Measurements from ENCODE around the gene MAN2B2.

The MAN2B2 gene

DNA sequence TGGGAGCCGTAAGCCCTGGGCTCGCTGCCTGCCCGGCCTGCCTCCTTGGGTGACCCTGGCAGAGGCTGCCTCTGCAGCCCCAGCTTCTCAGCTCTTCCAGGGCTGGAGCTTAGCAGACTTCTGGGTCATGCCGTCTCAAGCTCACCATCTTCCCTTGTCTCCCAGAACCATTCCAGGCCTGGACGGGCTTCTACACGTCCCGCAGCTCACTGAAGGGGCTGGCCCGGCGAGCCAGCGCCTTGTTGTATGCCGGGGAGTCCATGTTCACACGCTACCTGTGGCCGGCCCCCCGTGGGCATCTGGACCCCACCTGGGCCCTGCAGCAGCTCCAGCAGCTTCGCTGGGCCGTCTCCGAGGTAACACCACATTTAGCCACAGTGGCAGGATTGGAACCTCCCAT lies 22.0 kb downstream of the MAN2B2 start:
- DNase-seq, result no peak

DNA sequence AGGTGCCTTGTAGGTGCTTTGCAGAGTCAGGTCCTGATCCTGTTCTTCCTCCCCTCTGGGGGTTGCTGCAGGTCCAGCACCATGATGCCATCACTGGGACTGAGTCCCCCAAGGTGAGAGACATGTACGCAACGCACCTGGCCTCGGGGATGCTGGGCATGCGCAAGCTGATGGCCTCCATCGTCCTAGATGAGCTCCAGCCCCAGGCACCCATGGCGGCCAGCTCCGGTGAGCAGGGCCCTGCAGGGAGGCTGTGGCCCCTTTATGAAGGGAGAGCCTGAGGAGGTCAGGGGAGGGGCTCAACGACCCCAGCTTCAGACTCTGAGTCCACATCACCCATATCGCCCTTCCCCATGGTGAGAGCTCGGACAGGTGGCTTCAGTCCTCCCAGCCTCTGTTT lies 23.1 kb downstream of the MAN2B2 start:
- no peak for DNase-seq

DNA sequence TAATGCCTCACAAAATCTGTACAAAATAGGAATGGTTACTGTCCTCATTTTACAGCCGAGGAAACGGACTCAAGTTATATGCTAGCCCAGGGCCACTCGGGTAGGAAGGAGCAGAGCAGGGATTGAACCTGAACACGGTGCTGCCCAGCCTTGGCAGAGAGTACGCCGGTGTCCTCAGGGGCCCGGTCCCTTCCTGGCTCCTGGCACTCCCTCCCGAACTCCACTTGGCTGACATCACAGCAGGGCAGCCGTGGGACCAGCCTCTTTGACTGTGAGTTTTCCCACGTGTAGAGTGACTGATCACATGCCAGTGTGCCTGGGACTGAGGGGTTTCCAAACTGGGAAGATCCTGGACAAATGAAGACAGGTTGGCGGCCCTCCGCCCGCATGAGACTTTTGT lies 23.7 kb downstream of the MAN2B2 start:
- DNase-seq, result no peak

DNA sequence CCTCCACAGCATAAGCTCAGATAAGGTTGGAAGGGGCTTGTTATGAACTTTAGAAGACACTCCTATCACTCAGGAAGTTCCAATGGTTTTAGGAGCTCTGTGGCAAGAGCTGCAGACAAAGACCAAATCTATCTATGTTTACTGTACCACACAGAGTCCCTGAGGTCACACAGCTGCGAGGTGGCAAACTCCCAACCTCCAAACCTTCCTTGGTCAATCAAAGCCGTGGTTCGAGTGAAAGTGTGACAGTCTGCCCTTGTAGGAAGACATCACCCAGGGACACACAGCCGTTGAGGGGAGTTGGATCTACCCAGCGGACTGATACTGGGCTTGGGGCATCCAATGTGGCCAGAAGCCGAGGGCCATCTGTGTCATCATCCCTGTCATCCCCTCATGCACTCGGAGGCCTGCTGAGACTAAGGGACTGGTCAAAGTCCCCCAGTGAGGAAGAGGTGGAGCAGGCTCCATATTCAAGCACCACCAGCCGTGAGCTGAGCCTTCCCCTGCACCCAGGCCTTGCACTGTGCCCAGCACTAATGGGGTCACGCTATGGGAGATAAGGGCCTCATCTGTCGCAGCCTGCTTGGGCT lies 26.8 kb downstream of the MAN2B2 start:
- DNase-seq, result no peak

DNA sequence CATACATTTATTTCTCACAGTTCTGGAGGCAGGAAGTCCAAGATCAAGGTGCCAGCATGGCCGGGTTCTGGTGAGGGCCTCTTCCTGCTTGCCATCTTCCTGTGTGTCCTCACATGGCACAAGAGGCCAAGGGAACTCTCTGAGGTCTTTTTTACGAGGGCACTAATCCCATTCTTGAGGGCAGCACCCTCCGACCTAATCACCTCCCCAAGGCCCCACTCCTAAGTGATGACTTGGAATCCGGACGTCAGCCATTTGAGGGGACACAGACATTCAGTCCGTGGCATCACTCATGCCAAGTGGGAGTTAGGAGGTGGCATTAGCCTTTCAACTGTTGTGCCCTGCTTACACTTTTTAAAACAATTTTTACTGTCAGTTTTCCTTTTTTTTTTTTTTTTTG lies 27.3 kb downstream of the MAN2B2 start:
- DNase-seq, result no peak

DNA sequence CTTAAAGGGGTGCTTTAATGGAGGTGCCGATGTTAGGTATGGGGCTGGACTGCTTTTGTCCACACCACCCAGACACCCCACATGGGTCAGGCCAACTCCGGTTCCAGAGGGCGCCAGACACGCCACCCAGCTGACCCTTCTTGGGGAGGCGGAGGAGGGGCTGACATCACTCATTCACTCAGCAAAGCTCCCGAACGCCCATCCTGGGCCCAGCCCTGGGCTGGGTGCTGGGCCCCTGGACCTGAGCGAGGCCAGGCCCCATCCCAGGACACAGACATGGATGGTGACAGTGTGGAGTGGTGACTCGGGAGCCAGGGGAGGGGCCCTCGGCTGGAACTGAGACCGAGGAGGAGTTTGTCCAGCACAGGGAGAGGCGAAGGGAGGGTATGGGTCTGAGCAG lies 28.1 kb downstream of the MAN2B2 start:
- DNase-seq, result no peak

DNA sequence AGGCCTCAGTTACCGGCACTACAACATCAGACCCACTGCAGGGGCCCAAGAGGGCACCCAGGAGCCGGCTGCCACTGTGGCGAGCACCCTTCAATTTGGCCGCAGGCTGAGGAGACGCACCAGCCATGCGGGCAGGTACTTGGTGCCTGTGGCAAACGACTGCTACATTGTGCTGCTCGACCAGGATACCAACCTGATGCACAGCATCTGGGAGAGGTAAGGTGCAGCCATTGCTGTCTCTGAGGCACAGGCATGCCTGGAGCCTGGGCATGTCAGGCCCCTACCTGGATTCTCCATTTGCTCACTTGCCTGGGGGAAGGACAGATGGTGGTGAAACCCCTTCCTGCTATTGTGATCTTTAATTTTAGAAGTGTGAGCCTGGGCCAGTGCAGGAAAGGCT lies 30.1 kb downstream of the MAN2B2 start:
- DNase-seq, result no peak

DNA sequence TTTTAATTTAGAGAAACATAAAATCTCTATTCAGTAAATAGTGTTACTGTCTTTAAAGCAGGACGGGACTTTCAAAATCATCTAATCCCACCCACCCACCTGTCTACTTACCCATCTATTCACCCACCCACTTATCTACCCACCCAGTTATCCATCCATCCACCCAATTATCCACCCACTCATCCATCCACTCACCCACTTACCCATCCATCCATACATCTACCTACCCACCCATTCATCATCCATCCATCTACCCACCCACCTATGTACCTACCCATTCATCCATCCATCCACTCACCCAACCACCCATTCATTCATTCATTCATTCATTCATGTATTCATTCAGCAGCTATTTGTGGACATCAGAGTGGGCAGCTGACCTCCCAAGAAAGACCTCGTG lies 30.6 kb downstream of the MAN2B2 start:
- no peak for DNase-seq

DNA sequence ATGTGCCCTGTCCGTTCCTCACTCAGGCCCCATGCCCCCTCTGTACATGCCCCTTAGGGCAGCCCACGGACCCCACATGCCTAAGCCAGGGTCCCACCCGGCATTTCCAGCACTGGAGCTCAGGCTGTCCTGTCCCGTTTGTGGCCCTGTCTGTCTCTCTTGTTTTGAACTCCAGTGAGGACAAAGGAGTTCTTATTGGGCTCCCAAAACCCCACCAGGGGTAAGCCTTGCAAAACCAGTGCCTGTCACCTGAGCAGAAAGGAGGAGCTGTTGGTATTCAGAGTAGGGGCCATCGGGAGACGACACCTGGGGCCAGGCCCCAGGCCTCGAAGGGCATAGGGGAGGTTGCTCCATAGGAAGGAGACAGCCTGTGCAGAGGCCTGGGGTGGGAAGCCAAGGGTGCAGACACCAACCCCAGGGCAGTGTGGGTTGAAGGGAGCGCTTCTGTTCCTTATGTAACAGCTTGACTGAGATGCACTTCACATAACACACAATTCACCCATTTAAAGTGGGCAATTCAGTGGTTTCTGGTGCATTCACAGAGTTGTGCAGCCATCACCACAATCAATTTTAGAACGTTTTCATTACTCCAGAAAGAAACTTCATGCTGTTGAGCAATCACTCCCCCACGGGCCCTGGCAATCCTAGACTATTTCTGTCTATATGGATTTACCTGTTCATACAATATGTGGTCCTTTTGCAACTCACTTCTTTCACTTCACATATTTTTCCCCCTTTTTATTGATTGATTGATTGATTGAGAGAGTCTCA lies 31.7 kb downstream of the MAN2B2 start:
- DNase-seq, result no peak

DNA sequence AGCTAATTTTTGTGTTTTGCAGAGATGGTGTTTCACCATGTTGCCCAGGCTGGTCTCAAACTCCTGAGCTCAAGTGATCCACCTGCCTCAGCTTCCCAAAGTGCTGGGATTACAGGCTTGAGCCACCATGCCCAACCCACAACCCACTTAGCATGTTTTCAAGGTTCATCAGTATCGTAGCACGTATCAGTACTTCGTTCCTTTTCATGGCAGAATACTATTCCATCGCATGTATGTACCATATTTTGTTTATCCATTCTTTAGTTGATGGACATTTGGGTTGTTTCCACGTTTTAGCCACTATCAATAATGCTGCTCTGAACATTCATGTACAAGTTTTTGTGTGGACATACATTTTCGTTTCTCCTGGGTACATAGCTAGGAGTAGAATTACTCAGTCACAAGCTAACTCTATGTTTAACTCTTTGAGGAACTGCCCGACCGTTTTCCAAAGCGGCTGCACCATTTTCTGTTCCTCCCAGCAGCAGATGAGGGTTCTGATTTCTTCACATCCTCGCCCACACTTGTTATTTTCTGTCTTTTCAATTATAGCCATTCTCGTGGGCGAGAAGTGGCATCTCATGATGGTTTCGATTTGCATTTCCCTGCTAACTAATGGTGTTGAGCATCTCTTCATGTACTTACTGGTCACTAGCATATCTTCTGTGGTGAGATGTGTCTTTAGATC lies 32.5 kb downstream of the MAN2B2 start:
- DNase-seq, result no peak

DNA sequence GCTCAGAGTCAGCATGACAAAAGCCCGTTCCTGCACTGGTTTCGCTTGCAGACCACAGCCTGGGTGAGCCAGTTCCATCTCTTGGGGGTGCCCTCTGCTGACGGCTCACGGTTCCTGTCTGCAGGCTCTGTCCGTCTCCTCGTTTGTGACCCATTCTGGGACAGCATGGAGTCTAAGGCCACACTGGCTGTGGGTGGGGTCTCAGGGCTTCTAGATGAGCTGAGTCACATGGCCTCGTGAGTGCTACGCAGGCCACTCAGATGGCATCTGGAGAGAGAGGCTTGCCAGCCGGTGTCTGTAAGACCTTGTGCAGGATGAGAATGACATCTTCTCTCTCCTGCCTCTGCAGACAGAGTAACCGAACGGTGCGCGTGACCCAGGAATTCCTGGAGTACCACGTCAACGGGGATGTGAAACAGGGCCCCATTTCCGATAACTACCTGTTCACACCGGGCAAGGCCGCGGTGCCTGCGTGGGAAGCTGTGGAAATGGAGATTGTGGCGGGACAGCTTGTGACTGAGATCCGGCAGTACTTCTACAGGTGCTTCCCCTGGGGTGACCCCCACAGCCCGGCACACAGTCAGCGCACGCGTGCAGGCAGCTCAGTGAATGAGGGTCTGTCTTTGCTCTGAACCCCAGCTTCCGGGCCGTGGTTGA lies 33.9 kb downstream of the MAN2B2 start:
- DNase-seq, result no peak

DNA sequence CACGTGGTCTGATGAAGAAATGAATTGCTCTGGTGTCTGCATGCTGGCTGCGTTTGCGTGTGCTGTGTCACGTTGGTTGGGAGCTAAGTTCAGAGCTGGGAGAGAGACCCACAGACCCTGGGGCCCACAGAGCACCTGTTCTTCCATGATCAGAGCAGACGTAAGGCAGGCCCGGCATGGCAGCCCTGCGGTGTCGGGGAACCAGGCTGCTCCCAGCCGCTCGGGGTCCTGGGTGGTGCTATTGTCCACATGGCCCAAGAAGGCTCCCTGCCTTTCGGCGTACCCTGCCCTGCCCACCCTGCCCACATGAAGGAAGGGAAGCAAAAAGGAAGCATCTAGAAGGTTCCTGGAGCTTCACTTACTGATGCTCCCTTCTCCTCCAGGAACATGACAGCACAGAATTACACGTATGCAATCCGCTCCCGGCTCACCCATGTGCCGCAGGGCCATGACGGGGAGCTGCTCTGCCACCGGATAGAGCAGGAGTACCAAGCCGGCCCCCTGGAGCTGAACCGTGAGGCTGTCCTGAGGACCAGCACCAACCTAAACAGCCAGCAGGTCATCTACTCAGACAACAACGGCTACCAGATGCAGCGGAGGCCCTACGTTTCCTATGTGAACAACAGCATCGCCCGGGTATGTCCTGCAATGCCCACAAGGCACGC lies 34.6 kb downstream of the MAN2B2 start:
- no peak for DNase-seq

DNA sequence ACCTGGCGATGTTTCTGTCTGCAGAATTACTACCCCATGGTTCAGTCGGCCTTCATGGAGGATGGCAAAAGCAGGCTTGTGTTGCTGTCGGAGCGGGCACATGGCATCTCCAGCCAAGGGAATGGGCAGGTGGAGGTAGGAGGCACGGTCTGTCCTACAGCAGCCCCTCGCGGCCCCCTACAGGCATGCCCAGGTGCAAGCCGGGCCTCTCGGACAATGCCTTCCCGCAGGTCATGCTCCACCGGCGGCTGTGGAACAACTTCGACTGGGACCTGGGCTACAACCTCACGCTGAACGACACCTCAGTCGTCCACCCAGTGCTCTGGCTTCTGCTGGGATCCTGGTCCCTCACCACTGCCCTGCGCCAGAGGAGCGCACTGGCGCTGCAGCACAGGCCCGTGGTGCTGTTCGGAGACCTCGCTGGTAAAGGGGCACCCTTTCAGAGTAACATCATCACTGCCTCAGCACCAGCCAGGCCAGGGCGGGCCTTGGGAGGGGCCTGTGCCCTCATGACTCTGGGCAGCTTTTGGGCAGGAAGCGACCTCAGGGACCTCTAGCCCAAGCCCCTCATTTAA lies 36.0 kb downstream of the MAN2B2 start:
- no peak for DNase-seq

DNA sequence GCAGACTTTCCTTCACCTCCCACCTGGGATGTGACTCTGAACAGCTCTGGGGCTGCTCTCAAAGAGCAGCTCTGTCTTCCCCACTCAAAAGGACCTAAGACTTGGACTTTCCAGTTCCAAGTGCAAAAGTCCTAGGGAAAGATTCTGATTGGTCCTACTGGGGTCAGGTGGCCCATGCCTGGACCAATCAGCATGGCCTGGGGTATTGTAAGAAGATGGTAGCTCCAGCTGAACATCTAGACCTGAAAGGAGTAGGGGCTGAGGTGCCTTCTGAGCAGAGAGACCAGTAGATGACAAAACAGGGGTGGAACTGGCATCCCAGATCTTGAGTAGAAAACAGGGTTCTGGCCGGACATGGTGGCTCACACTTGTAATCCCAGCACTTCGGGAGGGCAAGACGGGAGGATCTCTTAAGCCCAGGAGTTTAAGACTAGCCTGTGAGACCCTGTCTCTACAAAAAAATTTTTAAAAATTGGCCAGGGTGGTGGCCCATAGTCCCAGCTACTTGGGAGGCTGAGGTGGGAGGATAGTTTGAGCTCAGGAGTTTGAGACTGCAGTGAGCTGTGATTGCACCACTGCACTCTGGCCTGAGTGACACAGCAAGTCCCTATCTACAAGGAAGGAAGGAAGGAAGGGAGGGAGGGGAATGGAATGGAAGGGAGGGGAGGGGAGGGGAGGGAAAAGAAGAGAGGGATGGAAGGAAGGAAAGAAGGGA lies 38.1 kb downstream of the MAN2B2 start:
- DNase-seq, result no peak

DNA sequence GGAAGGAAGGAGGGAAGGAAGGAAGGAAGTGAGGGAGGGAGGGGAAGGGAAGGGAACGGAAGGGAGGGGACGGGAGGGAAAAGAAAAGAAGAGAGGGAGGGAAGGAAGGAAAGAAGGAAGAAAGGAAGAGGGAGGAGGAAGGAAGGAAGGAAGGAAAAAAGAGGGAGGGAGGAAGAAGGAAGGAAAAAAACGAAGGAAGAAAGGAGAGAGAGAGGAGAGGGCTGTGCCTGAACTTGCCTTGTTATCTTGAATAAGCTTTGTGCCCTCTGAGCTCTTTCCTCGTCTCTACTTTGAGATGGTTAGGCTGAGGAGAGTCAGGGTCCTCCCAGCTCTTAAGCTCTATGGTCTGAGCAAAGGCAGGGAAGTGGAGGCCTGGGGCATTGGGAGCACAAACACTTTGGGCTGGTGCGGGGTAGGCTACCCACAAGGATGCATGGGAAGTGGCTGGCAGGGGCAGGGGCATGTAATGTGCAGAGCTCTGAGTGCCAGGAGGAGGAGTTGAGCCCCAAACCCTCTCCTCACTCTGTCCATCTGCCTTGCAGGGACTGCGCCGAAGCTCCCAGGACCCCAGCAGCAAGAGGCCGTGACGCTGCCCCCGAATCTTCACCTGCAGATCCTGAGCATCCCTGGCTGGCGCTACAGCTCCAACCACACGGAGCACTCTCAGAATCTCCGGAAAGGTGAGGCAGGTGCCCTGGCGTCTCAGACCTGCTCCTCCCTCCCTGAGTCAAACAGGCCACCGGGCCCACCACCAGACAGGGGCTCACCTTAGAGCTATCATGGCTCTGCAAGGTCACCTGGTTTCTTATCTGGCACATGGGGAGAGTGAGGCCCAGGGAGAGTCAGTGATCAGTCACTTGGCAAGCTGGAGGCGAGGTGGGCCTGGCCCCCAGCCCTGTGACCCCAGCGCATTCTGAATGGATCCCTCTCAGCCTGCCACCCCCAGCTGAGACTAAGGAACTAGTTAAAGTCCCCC lies 39.0 kb downstream of the MAN2B2 start:
- no peak for DNase-seq

DNA sequence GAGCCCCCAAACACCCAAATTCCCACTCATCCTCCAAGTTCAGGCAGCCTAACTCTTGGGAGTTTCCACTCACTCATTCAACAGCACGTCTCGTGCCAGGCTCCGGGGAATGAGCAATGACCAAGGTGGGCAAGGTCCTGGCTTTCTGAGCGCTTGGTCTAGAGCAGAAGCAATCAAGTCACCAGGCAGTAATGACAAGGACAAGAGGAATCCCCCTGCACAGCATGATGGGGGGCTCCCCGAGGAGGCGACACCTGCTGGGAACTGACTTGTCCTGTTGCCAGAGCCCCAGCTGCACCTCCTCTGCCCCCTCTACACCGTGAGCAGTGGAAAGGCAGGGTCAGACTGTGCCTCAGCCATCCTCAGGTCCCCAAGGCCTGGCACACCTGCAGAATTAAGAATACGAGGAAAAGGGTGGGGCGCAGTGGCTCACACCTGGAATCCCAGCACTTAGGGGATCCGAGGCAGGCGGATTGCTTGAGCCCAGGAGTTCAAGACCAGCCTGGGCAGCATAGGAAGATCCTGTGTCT lies 39.8 kb downstream of the MAN2B2 start:
- no peak for DNase-seq

DNA sequence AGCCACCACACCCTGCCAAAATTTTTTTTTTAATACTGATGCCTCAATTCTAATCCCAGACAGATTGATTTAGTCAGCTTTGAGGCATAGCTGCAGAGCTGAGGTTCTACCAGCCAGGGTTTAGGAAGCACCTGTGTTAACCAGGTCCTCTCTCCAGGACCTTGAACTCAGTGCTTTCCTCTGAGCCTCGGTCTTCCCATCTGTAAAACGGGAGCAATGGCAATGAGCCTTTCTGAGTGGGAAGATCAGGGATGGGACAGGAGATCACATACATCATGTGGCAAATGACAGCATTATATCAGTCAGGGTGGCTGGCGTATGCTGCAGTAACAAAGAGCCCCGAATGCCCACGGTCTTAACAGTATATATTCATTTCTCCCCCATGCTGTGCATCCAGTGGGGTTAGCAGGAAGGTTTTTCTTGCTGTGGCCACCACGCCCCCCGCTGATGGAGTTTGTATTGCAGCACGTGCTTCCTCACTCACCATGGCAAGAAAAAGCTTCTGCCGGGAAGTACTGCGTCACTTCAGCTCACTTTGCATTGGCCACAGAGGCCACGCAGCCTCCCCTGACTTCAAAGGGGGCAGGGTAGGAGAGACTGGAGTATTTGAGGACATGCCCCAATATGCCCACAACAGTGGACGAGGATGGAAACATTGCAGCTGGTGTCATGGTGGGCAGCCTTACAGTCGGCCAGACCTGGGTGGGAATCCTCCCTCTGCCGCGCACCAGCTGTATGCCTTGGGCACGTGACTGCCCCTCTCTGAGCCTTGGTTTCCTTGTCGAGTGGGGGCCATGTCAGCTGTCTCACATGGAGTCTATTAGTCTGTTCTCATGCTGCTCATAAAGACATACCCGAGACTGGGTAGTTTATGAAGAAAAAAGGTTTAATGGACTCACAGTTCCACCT lies 41.4 kb downstream of the MAN2B2 start:
- no peak for DNase-seq

DNA sequence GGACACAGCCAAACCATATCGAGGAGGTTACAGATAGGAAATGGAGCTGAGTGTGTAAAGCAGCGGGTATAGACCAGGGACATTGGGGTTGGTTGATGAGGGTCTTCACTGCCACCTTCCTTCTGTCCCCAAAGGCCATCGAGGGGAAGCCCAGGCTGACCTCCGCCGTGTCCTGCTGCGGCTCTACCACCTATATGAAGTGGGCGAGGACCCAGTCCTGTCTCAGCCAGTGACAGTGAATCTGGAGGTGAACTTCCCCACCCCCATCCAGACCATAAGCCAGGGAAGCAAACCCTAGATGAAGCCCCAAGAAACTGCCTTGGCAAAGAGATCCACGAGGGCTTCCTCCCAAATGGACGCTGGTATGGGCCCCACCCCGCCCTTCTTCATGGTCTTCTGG lies 42.3 kb downstream of the MAN2B2 start:
- DNase-seq, result no peak

DNA sequence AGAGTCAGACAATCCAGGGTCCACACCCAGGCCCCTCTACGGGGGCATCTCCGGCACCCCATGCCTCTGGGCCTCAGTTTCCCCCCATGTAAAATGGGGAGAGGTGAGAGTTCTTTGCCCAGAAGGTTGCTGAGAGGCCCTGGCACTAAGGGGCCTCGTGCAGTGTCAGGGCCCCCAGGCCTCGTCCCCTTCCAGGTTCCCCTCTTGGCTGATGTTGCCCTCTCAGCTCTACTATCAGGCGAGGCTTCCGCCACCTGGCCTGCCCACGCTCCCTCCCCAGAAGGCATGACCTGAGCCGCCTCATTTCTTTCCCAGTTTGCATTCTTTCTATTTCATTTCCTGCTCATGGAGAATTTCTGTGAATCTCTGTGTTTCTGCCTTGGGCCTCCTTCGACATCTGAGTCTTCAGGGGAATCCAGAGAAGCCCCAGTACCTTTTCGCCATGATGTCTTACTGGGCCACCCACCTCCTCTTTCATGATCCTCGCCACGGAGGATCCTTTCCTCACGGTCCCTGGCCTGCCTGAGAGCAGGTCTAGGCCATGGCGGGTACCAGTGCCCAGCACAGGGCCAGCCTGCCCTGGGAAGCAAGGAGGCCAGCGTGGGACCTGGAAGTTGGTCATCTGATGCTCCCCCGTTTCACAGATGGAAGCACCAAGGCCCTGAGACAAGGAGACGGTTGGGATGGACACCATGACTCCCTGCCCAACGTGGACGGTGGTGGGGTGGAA lies 43.6 kb downstream of the MAN2B2 start:
- DNase-seq, result no peak

Measured in NCI-H1694 treated with DMSO at 0.1 percent for 48 hours (cell line).